SHP77 treated with DMSO at 0.1 percent for 48 hours (cell line): ENCODE data around the gene ZNF678.
"Not testable (repeated sequence)": the region's sequence is repeated elsewhere in the genome, so short reads cannot be mapped to it uniquely, and the experiment has no call there.

Experiments used
- DNase-seq: peaks from one replicate; lab custom pipeline; 2025; lab: John Stamatoyannopoulos, UW

The ZNF678 gene

GRCh38 chr1:227551881-227552280, 11.5 kb upstream of the ZNF678 start:
- not testable (repeated sequence) for DNase-seq

GRCh38 chr1:227556288-227556687, 7.1 kb upstream of the ZNF678 start:
- no peak for DNase-seq

GRCh38 chr1:227557962-227558725, 5.2 kb upstream of the ZNF678 start:
- no peak for DNase-seq

- DNase-seq, result no peak
Observed at GRCh38 chr1:227558732-227559262, 4.6 kb upstream of the ZNF678 start.

GRCh38 chr1:227559499-227559898, 3.9 kb upstream of the ZNF678 start:
- DNase-seq, result no peak

GRCh38 chr1:227559926-227560325, 3.4 kb upstream of the ZNF678 start:
- DNase-seq, result no peak

- DNase-seq, result no peak
Observed at GRCh38 chr1:227560393-227561173, 2.8 kb upstream of the ZNF678 start.

GRCh38 chr1:227561241-227561907, 2.0 kb upstream of the ZNF678 start:
- DNase-seq, result no peak

- DNase-seq, result no peak
Observed at GRCh38 chr1:227562037-227562436, 1.3 kb upstream of the ZNF678 start.

GRCh38 chr1:227562933-227563323, 428 bp upstream of the ZNF678 start:
- DNase-seq, result no peak

- no peak for DNase-seq
Observed at GRCh38 chr1:227567256-227567655, 3.9 kb downstream of the ZNF678 start.

- no peak for DNase-seq
Observed at GRCh38 chr1:227568593-227568992, 5.2 kb downstream of the ZNF678 start.

- DNase-seq, result no peak
Observed at GRCh38 chr1:227572752-227573151, 9.4 kb downstream of the ZNF678 start.

GRCh38 chr1:227574926-227575325, 11.6 kb downstream of the ZNF678 start:
- no peak for DNase-seq

- no peak for DNase-seq
Observed at GRCh38 chr1:227576189-227576588, 12.8 kb downstream of the ZNF678 start.

GRCh38 chr1:227577500-227577899, 14.1 kb downstream of the ZNF678 start:
- no peak for DNase-seq

- no peak for DNase-seq
Observed at GRCh38 chr1:227583354-227583753, 20.0 kb downstream of the ZNF678 start.

GRCh38 chr1:227586733-227587132, 23.4 kb downstream of the ZNF678 start:
- no peak for DNase-seq

- no peak for DNase-seq
Observed at GRCh38 chr1:227587968-227588367, 24.6 kb downstream of the ZNF678 start.

- not testable (repeated sequence) for DNase-seq
Observed at GRCh38 chr1:227588769-227589168, 25.4 kb downstream of the ZNF678 start.

- not testable (repeated sequence) for DNase-seq
Observed at GRCh38 chr1:227589777-227590176, 26.4 kb downstream of the ZNF678 start.

- not testable (repeated sequence) for DNase-seq
Observed at GRCh38 chr1:227596222-227596621, 32.9 kb downstream of the ZNF678 start.

GRCh38 chr1:227603327-227603726, 40.0 kb downstream of the ZNF678 start:
- no peak for DNase-seq
